ENCODE measurements around the gene TCP11L2.

- TF ChIP-seq CTCF (conservative IDR thresholded peaks at IDR 0.05) (no peak), ZFX (IDR thresholded peaks at IDR 0.05) (no peak)
Measured at GRCh38 chr12:106332536-106332935, 30.0 kb downstream of the TCP11L2 start.

All from C4-2B (cell line).